ENCODE measurements around the gene SLX4IP. TPM values are rescaled to one million over a fixed set of nuclear protein-coding genes. Genes with fewer than 3 reads are reported as not detected.

The SLX4IP gene
- total and polyA plus RNA-seq, 2 donors (not counting 1 experiment from before 2014, with no cell fraction given): 2.0 to 8.1 TPM

- no peaks in the 10 kb centered on the region for H3K79me2 ChIP-seq (ENCODE audit: control insufficient read depth, insufficient read depth, low read length)
- ATAC-seq (ENCODE audit: low read depth): no peak
- H3K4me3 ChIP-seq (ENCODE audit: control extremely low read depth in 1 of 5, extremely low read depth in 1 of 5, insufficient read depth in 1 of 5, low read depth in 2 of 5, low read length in 4 of 5): no peak overlapping the region
- Mint-ChIP-seq H3K27me3 (no peaks in the 10 kb centered on the region), H3K4me3 (no peak overlapping the region), H3K27ac (no peak overlapping the region), H3K9me3 (ENCODE audit: insufficient read depth) (no peaks in the 10 kb centered on the region), H3K4me1 (peaks cover 2% of the 10 kb centered on the region)
- H3K4me1 ChIP-seq (ENCODE audit: control insufficient read depth in 2 of 2, insufficient read depth in 2 of 2, low read length in 2 of 2): no peaks in the 10 kb centered on the region
- H4K20me1 ChIP-seq (ENCODE audit: control insufficient read depth, insufficient read depth, low read length, poor library complexity, severe bottlenecking): no peaks in the 10 kb centered on the region
- POLR2A ChIA-PET: no interaction called here
- TF ChIP-seq, protein P1, sequence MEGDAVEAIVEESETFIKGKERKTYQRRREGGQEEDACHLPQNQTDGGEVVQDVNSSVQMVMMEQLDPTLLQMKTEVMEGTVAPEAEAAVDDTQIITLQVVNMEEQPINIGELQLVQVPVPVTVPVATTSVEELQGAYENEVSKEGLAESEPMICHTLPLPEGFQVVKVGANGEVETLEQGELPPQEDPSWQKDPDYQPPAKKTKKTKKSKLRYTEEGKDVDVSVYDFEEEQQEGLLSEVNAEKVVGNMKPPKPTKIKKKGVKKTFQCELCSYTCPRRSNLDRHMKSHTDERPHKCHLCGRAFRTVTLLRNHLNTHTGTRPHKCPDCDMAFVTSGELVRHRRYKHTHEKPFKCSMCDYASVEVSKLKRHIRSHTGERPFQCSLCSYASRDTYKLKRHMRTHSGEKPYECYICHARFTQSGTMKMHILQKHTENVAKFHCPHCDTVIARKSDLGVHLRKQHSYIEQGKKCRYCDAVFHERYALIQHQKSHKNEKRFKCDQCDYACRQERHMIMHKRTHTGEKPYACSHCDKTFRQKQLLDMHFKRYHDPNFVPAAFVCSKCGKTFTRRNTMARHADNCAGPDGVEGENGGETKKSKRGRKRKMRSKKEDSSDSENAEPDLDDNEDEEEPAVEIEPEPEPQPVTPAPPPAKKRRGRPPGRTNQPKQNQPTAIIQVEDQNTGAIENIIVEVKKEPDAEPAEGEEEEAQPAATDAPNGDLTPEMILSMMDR (IDR thresholded peaks at IDR 0.05): no peak
- no peak for TF ChIP-seq EZH2 (IDR thresholded peaks at IDR 0.05; ENCODE audit: borderline replicate concordance, insufficient read depth, low read depth, low read length, poor library complexity, severe bottlenecking)
- H3K9me3 ChIP-seq (ENCODE audit: control extremely low read depth in 1 of 3, control insufficient read depth in 2 of 3, insufficient read depth in 1 of 3, low read length in 2 of 3): no peaks in the 10 kb centered on the region
- H3K27me3 ChIP-seq (replicated peaks in 1 of 4; ENCODE audit: control extremely low read depth in 1 of 4, control insufficient read depth in 3 of 4, insufficient read depth in 4 of 4, low read length in 3 of 4): no peaks in the 10 kb centered on the region
- no peak overlapping the region for H3K27ac ChIP-seq (ENCODE audit: low read length in 2 of 2)
- WGBS (ENCODE audit: insufficient coverage): no CpG with 5 or more reads among the region's 3 CpGs
- H3K4me2 ChIP-seq (replicated peaks; ENCODE audit: low read depth, low read length, poor library complexity, severe bottlenecking): no peak overlapping the region
- CTCF ChIA-PET: interaction anchor here (0.9 kb wide), 1 partner anchor 10 kb away, joined by 3 read pairs; no protein-coding TSS in a partner anchor
- no peak for DNase-seq
- H2AFZ ChIP-seq (ENCODE audit: insufficient read depth, low read depth, low read length, poor library complexity, severe bottlenecking): no peak overlapping the region
- no peak overlapping the region for H3K9ac ChIP-seq (ENCODE audit: low read length)
- peaks cover 0 to 1% of the 10 kb centered on the region in 2 experiments for H3K36me3 ChIP-seq (replicated peaks in 1 of 2; ENCODE audit: control extremely low read depth in 1 of 2, control insufficient read depth in 1 of 2, extremely low read depth in 1 of 2, insufficient read depth in 2 of 2, low read length in 1 of 2)
- intact Hi-C loops (cut with micrococcal nuclease): no loop called here
Observed at GRCh38 chr20:10576411-10577090, 141.4 kb downstream of the SLX4IP start.

DNA sequence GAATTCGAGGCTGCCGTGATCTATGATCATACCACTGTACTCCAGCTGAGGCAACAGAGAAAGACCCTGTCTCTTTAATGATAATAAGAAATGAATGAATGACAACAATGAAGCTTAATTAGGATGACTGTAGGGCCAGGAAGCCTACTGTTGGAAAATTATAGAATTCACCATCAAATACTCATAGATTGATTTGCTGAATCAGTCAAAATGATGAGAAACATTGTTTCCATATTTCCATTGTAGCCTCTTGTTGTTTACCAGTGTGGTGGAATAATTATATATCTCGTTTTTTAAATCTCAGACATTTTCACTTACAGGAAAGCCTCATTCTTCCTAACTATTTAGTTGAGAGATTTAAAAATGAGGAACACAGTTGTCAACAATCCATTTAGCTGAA is 142.5 kb downstream of the SLX4IP start:
- H3K9me3 Mint-ChIP-seq (ENCODE audit: insufficient read depth): no peaks in the 10 kb centered on the region

More for the DNA sequence above, 142.5 kb downstream of the SLX4IP start:
- H3K9ac ChIP-seq (ENCODE audit: low read length): no peak overlapping the region
- intact Hi-C loops (cut with micrococcal nuclease): no loop called here
- H3K27ac ChIP-seq (ENCODE audit: low read length in 2 of 2): no peak overlapping the region
- no peak overlapping the region for H3K4me3 ChIP-seq (ENCODE audit: control extremely low read depth in 1 of 5, extremely low read depth in 1 of 5, insufficient read depth in 1 of 5, low read depth in 2 of 5, low read length in 4 of 5)
- TF ChIP-seq EZH2 (IDR thresholded peaks at IDR 0.05; ENCODE audit: borderline replicate concordance, insufficient read depth, low read depth, low read length, poor library complexity, severe bottlenecking): no peak
- TF ChIP-seq, protein P1 (IDR thresholded peaks at IDR 0.05): no peak
- peaks cover 2% of the 10 kb centered on the region for H3K4me1 Mint-ChIP-seq
- ChIA-PET CTCF (interaction anchor here (0.9 kb wide), 1 partner anchor 11 kb away, joined by 3 read pairs; no protein-coding TSS in a partner anchor), POLR2A (no interaction called here)
- DNase-seq (no peak), ATAC-seq (ENCODE audit: low read depth) (no peak)
- H3K9me3 ChIP-seq (ENCODE audit: control extremely low read depth in 1 of 3, control insufficient read depth in 2 of 3, insufficient read depth in 1 of 3, low read length in 2 of 3): no peaks in the 10 kb centered on the region
- no peak overlapping the region for H2AFZ ChIP-seq (ENCODE audit: insufficient read depth, low read depth, low read length, poor library complexity, severe bottlenecking)
- H3K4me2 ChIP-seq (replicated peaks; ENCODE audit: low read depth, low read length, poor library complexity, severe bottlenecking): no peak overlapping the region
- no peaks in the 10 kb centered on the region for H3K27me3 ChIP-seq (replicated peaks in 1 of 4; ENCODE audit: control extremely low read depth in 1 of 4, control insufficient read depth in 3 of 4, insufficient read depth in 4 of 4, low read length in 3 of 4)
- H3K4me1 ChIP-seq (ENCODE audit: control insufficient read depth in 2 of 2, insufficient read depth in 2 of 2, low read length in 2 of 2): no peaks in the 10 kb centered on the region
- 100% methylated on average over 2 of the region's 3 CpGs for WGBS (ENCODE audit: insufficient coverage)
- H3K36me3 ChIP-seq (replicated peaks in 1 of 2; ENCODE audit: control extremely low read depth in 1 of 2, control insufficient read depth in 1 of 2, extremely low read depth in 1 of 2, insufficient read depth in 2 of 2, low read length in 1 of 2): peaks cover 0 to 1% of the 10 kb centered on the region in 2 experiments
- no peaks in the 10 kb centered on the region for H3K27me3 Mint-ChIP-seq
- no peak overlapping the region for H3K4me3 Mint-ChIP-seq
- no peaks in the 10 kb centered on the region for H3K79me2 ChIP-seq (ENCODE audit: control insufficient read depth, insufficient read depth, low read length)
- H4K20me1 ChIP-seq (ENCODE audit: control insufficient read depth, insufficient read depth, low read length, poor library complexity, severe bottlenecking): no peaks in the 10 kb centered on the region
- no peak overlapping the region for H3K27ac Mint-ChIP-seq

Data from B cell (primary cell).